Measurements from ENCODE around the gene NEO1.

DNA sequence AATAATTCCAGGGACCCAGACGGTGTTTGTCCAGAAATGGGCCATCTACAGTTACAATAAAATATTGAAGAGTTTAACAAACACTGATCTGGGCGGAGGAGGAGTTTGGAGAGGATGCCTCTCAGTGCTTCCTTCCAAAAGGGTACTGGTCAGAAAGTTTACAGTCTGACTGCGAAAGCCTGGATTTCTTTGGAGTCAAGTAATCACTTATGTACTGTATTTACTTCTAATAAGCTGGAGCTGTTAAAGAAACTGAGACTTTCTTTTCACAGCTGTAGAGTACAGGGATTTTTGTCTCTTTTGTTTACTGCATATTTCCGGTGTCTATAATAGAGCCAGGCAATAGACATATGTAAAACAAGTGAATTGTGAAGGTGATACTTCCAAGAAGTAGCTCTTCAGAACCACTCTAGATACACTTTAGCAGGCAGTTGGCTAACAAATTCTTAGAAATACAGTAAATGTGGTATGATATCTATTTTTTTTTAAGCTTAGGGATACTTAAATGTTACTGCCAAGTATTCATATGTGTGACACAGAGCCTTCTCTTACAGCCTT, 22.1 kb upstream of the NEO1 start:
- TF ChIP-seq, protein P1, sequence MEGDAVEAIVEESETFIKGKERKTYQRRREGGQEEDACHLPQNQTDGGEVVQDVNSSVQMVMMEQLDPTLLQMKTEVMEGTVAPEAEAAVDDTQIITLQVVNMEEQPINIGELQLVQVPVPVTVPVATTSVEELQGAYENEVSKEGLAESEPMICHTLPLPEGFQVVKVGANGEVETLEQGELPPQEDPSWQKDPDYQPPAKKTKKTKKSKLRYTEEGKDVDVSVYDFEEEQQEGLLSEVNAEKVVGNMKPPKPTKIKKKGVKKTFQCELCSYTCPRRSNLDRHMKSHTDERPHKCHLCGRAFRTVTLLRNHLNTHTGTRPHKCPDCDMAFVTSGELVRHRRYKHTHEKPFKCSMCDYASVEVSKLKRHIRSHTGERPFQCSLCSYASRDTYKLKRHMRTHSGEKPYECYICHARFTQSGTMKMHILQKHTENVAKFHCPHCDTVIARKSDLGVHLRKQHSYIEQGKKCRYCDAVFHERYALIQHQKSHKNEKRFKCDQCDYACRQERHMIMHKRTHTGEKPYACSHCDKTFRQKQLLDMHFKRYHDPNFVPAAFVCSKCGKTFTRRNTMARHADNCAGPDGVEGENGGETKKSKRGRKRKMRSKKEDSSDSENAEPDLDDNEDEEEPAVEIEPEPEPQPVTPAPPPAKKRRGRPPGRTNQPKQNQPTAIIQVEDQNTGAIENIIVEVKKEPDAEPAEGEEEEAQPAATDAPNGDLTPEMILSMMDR (IDR thresholded peaks at IDR 0.05; ENCODE audit: borderline replicate concordance, extremely low read depth, low read length, poor library complexity, severe bottlenecking): no peak
- TF ChIP-seq EZH2 (IDR thresholded peaks at IDR 0.05; ENCODE audit: borderline replicate concordance, low read depth, low read length, severe bottlenecking): no peak
